Parathyroid adenoma (tissue), 2 donors: ENCODE results near the gene CTSA.

Experiments
- H2AFZ ChIP-seq: fragments of 300-600 bp; sonication (generic); one replicate; pipeline ENCODE4 v1.7.0; 2017; ENCODE audit warnings: antibody characterized with exemption, mild to moderate bottlenecking
- H3K27ac ChIP-seq: fragments of 300-600 bp; sonication (generic); one replicate; pipeline ENCODE4 v1.7.0; 2017
- H3K27me3 ChIP-seq: fragments of 300-600 bp; sonication (generic); one replicate; pipeline ENCODE4 v1.7.0; 2017; ENCODE audit warnings: low read length; ENCODE audit not compliant: control insufficient read depth, insufficient read depth
- H3K36me3 ChIP-seq: fragments of 300-600 bp; sonication (generic); one replicate; pipeline ENCODE4 v1.7.0; 2017; ENCODE audit warnings: low read length; ENCODE audit not compliant: control insufficient read depth, insufficient read depth
- H3K4me1 ChIP-seq: fragments of 300-600 bp; sonication (generic); one replicate; pipeline ENCODE4 v1.7.0; 2017; ENCODE audit warnings: control low read depth
- H3K4me2 ChIP-seq: fragments of 300-600 bp; sonication (generic); one replicate; pipeline ENCODE4 v1.7.0; 2017; ENCODE audit warnings: low read length
- H3K4me3 ChIP-seq: fragments of 300-600 bp; sonication (generic); one replicate; pipeline ENCODE4 v1.7.0; 2017; ENCODE audit warnings: low read depth, low read length
- H3K79me2 ChIP-seq: fragments of 300-600 bp; sonication (generic); one replicate; pipeline ENCODE4 v1.7.0; 2017; ENCODE audit warnings: control low read depth
- H3K9ac ChIP-seq: fragments of 300-600 bp; sonication (generic); one replicate; pipeline ENCODE4 v1.7.0; 2017; ENCODE audit warnings: mild to moderate bottlenecking
- H3K9me3 ChIP-seq: fragments of 300-600 bp; sonication (generic); one replicate; pipeline ENCODE4 v1.7.0; 2017; ENCODE audit warnings: low read length; ENCODE audit not compliant: control insufficient read depth
- CTCF ChIP-seq: fragments of 300-600 bp; sonication (generic); IDR thresholded peaks from one replicate; pipeline ENCODE4 v1.7.0; 2017; ENCODE audit warnings: antibody characterized with exemption, mild to moderate bottlenecking
- donor health status: primary hyperparathyroidism.

CTSA gene

GRCh38 chr20:45905505-45906079 is 14.5 kb downstream of the CTSA start:
- no peaks in the 10 kb centered on the region for H3K4me1 ChIP-seq
- H3K4me3 ChIP-seq = no peak overlapping the region
- H3K4me2 ChIP-seq = no peak overlapping the region
- TF ChIP-seq CTCF = no peak
- H3K36me3 ChIP-seq = no peaks in the 10 kb centered on the region
- H2AFZ ChIP-seq = no peak overlapping the region
- no peak overlapping the region for H3K9ac ChIP-seq
- H3K27me3 ChIP-seq = no peaks in the 10 kb centered on the region
- H3K27ac ChIP-seq = no peak overlapping the region
- H3K79me2 ChIP-seq = no peaks in the 10 kb centered on the region
- H3K9me3 ChIP-seq = no peaks in the 10 kb centered on the region

GRCh38 chr20:45907219-45907948 is 16.2 kb downstream of the CTSA start:
- Histone ChIP-seq H3K36me3 (no peaks in the 10 kb centered on the region), H2AFZ (no peak overlapping the region), H3K9me3 (no peaks in the 10 kb centered on the region), H3K4me3 (no peak overlapping the region), H3K27ac (no peak overlapping the region), H3K4me1 (peaks cover 8% of the 10 kb centered on the region), H3K79me2 (no peaks in the 10 kb centered on the region), H3K27me3 (no peaks in the 10 kb centered on the region), H3K4me2 (no peak overlapping the region), H3K9ac (no peak overlapping the region)
- no peak for TF ChIP-seq CTCF

- no peaks in the 10 kb centered on the region for H3K36me3 ChIP-seq
- H3K9ac ChIP-seq = no peak overlapping the region
- H3K4me3 ChIP-seq = no peak overlapping the region
- TF ChIP-seq CTCF = no peak
- no peaks in the 10 kb centered on the region for H3K9me3 ChIP-seq
- no peaks in the 10 kb centered on the region for H3K79me2 ChIP-seq
- H2AFZ ChIP-seq = no peak overlapping the region
- H3K4me1 ChIP-seq = peaks cover 8% of the 10 kb centered on the region
- H3K27ac ChIP-seq = no peak overlapping the region
- H3K4me2 ChIP-seq = no peak overlapping the region
- H3K27me3 ChIP-seq = no peaks in the 10 kb centered on the region
Measured at GRCh38 chr20:45908084-45908483, 16.9 kb downstream of the CTSA start.

- Histone ChIP-seq H3K4me3 (no peak overlapping the region), H3K36me3 (no peaks in the 10 kb centered on the region), H3K27me3 (no peaks in the 10 kb centered on the region), H3K4me1 (peaks cover 8% of the 10 kb centered on the region), H3K27ac (no peak overlapping the region), H3K9me3 (no peaks in the 10 kb centered on the region), H3K4me2 (no peak overlapping the region), H3K9ac (no peak overlapping the region), H3K79me2 (no peaks in the 10 kb centered on the region), H2AFZ (no peak overlapping the region)
- TF ChIP-seq CTCF = no peak
Measured at GRCh38 chr20:45909336-45909808, 18.2 kb downstream of the CTSA start.
